ENCODE measurements around the gene MRPS5.
"Not testable (repeated sequence)": the region's sequence is repeated elsewhere in the genome, so short reads cannot be mapped to it uniquely, and the experiment has no call there.

The MRPS5 gene

DNA sequence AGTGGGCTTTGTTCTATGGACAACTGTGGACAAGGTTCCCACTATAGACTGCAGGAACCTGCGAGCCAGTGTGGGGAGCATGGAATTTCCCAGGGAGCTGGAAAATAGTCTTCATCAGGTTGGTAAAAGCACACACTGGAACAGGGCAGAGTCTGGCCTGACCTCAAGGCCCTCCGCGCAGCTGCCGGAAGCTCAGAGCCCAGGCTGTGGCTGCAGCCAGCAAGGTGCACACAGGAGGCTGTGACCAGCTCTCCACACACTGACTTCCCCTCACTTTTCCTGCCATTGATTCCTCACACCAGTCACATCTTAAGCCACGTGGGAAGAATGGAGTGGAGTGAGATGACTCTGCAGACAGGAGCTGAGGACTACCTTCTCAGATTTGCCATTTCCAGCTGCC, 77.0 kb downstream of the MRPS5 start:
- no peak for DNase-seq

DNA sequence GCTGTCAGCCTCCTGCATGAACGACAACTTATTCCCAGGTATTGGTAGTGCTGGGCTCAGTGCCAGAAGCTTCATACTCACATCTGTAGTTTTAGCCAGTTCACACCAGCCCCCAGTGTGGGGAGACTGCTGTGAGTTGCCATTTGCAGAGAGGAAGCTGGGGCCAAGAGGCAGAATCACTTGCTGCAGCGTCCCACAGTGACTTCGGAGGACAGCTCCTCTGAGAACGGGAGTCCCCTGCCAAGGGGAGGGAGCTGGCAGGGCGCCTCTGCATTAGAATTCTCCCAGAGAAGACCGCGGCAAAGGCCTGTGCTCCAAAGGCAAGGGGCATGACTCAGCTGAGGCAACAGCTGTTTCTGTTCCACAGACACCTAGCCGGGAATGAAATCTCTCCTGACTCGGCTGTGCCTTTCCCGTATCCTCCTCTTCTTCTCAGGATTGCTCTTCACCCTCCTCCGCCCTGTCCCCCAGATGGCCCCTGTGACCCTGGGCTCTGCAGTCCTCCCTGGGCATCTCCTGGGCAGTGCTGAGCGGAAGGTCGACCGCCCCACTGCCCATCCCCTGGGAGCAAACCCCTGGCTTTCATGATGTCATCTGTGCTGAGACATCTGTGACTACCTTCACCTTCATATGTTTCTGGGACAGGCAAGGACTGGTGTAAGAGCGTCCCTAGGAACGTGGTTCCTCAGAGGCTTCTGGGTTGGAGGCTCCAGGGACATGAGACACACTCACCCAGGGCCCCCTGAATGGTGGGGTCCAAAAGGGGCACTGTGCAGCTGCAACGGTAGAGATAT, 78.1 kb downstream of the MRPS5 start:
- no peak for DNase-seq

DNA sequence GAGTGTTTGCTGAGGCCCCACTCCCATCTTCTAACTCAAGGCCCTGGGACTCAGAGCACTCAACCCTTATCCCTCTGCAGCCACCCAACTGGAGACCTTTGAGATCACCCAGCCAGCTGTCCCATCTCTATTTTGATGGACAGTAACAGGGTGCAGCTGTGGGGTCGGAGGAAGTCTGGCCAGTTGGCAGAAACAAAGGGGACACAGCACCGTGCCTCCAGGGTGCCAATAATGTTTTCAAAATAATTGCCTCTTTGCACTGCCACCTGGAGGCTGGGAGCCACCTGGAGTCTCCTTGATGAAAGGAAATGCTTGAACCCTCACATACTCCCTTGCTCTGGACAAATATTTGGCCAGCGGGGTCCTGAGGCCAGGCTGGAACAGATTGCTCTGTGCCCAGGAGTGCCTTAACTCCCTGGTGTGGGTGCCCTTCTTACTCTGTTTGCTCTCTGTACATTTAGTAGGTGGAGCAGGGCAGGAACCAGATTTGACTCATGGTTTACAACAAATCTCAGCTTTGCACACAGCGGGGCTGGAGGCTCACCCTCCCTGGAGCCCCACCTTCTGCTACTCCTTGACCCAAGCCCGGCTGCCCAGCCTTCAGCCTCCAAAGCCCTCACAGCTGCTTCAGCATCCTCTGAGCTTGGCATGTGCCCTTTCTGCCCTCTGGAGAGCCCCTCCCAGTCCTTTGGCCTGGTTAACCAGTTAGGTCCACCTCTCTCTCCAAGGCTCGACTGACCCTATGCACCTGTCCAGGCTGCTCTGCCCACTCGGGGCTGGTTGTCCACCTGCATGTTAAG, 78.9 kb downstream of the MRPS5 start:
- DNase-seq: no peak

DNA sequence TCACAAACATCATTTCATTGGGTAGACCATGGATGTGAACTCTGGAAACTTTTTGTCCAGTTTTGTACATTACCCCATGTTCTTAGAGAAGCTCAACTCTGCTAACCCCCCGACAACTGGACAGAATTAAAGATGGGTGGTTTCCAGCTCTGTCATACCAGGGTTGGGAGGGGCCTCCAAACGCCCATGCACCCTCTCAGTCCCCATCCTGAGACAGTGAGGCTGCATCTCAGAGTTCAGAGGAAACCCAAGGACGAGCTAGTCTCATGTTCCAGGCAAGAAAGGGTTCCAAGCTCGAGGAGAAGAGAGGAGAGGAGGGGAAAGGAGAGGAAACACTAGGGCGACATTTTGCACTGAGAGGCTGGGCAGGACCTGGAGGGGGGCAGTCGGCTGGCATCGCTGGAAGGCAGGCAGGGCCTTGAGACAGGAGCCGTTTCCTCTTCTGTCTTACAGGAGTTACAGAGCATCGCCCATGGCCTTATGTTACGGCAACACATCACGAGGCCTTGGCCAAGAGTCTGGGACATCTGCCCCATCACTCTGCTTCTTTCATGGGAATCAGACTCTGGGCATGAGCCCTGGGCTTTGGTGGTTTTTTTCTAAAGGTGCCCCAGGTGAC, 79.7 kb downstream of the MRPS5 start:
- no peak for DNase-seq

DNA sequence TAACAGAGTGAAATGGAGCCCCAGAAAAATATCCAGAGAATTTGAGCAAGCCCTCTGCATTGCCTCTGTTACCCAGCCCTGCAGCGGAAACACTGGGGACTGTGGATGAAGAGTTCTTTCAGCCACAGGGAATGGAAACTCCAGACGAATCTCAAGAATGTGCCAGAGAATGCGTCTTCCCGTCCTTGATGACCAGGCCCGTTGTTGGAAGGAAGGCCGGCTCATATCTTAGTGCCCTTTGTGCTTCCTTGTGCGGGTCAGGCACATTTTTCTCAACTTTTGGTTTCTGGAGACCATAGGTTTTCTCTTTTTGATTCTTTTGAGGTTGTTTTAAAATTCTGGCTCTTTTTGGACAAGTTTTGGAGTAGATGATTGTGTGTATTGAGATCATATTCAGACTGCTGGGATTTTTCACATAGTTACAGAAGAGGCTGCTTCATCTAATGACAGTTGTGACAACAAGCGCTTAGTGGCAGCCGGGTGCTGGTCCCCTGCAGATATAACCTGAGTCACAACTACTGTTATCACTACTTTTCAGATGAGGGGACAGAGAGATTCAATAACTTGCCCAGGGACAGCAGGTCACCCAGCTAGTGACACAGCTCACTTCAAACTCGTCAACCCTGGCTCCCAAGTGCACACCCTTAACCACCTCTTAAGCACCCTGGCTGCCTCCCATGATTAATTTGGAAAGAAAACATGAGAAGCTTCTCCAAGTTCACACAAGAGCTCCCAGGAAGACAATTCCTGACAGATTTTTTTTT, 80.4 kb downstream of the MRPS5 start:
- no peak for DNase-seq

DNA sequence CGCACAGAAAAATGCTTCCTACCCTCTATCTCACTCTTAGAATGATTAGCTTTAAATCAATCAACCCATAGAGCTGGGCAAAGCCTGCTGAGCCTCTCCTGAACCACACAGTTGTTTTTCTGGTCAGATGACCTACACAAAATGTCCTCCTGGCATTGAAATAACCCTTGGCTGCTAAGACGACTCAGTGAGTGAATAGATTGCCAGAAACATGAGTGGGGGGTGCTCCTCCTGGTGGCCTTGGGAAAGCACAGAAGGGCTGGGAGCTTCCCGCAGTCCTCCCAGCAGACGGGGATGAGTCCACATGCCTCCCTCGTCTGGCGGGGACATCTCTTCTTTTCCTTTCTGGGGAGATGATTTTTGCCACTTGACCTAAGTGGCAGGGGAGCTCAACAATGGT, 81.2 kb downstream of the MRPS5 start:
- no peak for DNase-seq

DNA sequence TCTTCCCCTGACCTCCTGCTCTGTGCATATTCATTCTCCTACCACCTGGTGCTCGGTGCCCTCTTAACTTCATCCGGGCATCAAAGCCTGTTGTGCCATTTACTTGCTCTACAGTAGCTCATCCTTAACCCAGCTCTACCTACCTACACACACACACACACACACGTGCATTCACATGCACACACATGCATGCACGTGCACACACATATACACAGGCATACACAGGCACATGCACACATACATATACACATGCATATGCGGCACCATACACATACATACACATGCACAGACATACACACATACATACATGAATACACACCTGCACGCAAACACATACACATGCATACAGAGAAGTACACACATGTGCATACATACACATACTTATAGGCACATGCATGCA, 81.6 kb downstream of the MRPS5 start:
- no peak for DNase-seq

DNA sequence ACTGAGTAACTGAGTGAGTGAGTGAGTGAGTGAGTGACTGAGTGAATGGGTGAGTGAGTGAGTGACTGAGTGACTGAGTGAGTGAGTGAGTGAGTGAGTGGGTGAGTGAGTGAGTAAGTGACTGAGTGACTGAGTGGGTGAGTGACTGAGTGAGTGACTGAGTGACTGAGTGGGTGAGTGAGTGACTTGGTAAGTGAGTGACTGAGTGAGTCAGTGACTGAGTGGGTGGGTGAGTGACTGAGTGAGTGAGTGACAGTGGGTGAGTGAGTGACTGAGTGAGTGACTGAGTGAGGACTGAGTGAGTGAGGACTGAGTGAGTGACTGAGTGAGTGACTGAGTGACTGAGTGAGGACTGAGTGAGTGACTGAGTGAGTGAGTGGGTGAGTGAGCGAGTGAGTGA, 82.2 kb downstream of the MRPS5 start:
- no peak for DNase-seq

DNA sequence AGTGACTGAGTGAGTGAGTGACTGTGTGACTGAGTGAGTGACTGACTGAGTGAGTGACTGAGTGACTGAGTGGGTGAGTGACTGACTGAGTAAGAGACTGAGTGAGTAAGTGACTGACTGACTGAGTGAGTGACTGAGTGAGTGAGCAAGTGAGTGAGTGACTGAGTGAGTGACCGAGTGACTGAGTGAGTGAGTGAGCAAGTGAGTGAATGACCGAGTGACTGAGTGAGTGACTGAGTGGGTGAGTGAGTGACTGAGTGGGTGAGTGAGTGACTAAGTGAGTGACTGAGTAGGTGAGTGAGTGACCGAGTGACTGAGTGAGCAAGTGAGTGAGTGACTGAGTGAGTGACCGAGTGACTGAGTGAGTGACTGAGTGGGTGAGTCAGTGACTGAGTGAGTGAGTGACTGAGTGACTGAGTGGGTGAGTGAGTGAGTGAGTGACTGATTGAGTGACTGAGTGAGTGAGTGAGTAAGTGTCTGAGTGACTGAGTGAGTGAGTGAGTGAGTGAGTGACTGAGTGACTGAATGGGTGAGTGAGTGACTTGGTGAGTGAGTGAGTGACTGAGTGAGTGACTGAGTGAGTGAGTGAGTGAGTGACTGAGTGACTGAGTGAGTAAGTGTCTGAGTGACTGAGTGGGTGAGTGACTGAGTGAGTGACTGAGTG, 82.8 kb downstream of the MRPS5 start:
- no peak for DNase-seq

DNA sequence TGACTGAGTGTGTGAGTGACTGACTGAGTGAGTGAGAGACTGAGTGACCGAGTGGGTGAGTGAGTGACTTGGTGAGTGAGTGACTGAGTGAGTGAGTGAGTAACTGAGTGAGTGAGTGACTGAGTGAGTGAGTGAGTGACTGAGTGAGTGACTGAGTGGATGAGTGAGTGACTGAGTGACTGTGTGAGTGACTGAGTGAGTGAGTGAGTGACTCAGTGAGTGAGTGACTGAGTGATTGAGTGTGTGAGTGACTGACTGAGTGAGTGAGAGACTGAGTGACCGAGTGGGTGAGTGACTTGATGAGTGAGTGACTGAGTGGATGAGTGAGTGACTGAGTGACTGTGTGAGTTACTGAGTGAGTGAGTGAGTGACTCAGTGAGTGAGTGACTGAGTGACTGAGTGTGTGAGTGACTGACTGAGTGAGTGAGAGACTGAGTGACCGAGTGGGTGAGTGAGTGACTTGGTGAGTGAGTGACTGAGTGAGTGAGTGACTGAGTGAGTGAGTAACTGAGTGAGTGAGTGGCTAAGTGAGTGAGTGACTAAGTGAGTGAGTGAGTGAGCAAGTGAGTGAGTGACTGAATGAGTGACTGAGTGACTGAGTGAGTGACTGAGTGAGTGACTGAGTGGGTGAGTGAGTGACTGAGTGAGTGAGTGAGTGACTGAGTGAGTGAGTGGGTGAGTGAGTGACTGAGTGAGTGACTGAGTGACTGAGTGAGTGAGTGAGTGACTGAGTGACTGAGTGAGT, 83.6 kb downstream of the MRPS5 start:
- DNase-seq: not testable (repeated sequence)

DNA sequence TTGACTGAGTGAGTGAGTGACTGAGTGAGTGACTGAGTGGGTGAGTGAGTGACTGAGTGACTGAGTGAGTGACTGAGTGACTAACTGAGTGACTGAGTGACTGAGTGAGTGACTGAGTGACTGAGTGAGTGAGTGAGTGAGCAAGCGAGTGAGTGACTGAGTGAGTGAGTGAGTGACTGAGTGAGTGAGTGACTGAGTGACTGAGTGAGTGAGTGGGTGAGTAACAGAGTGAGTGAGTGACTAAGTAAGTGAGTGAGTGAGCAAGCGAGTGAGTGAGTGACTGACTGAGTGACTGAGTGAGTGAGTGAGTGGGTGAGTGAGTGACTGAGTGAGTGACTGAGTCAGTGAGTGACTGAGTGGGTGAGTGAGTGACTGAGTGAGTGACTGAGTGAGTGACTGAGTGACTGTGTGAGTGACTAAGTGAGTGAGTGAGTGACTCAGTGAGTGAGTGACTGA, 84.2 kb downstream of the MRPS5 start:
- no peak for DNase-seq

DNA sequence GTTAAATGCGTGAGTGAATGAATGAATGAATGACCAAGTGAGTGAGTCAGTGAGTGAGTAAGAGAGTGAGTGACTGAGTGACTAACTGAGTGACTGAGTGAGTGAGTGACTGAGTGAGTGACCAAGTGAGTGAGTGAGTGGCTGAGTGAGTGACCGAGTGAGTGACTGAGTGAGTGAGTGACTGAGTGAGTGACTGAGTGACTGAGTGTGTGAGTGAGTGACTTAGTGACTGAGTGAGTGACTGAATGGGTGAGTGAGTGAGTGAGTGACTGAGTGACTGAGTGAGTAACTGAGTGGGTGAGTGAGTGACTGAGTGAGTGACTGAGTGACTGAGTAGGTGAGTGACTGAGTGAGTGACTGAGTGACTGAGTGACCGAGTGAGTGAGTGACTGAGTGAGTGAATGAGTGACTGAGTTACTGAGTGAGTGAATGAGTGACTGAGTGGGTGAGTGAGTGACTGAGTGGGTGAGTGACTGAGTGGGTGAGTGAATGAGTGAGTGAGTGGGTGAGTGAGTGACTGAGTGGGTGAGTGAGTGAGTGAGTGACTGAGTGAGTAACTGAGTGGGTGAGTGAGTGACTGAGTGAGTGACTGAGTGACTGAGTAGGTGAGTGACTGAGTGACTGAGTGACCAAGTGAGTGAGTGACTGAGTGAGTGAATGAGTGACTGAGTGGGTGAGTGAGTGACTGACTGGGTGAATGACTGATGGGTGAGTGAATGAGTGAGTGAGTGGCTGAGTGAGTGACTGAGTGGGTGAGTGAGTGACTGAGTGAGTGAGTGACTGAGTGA, 84.8 kb downstream of the MRPS5 start:
- DNase-seq: no peak
